ENCODE measurements around the gene FOXD4L1. TPM values are rescaled to one million over a fixed set of nuclear protein-coding genes. Genes with fewer than 3 reads are reported as not detected.
"Not testable (repeated sequence)": the region's sequence is repeated elsewhere in the genome, so short reads cannot be mapped to it uniquely, and the experiment has no call there.

Gene FOXD4L1
- total RNA-seq (2014; rRNA removed; shearing (Covaris generic)), result 0.05 TPM in 1 of 2 replicates, not detected in the other
- polyA plus RNA-seq (2015; cell fraction: cytosol; rRNA removed), result not detected in 2 replicates
- not detected in 2 replicates for polyA plus RNA-seq (2015; cell fraction: nucleus; rRNA removed)

GRCh38 chr2:113498365-113498764 is at the start of gene FOXD4L1:
FOXD4L1 (plus strand) TSS chr2:113498665; CDS start chr2:113499257, 592 bp downstream.
- DNase-seq (ENCODE audit: low read depth), result not testable (repeated sequence)

DNA sequence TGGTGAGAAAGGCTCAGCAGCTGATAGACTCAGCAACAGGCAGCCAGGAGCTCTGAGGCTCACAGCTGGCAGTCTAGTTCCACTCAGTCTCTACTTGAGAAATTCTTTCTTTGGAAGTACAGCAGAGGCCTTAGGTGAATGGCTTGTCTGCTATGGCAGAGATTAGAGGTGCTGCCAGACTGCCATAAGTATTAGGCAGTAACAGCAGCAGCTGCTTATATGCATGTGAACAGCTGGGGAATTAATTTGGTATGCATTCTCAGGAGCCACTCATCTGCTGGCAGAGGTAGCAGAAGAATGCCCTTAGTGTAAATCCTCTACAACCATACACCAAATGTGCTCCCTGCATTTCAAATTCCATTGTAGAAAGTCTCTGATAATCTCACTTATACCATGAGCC is 32.7 kb upstream of the FOXD4L1 start:
- DNase-seq (ENCODE audit: low read depth), result not testable (repeated sequence)

GRCh38 chr2:113476688-113477368 is 21.6 kb upstream of the FOXD4L1 start:
- not testable (repeated sequence) for DNase-seq (ENCODE audit: low read depth)

GRCh38 chr2:113496527-113496926 is 1.9 kb upstream of the FOXD4L1 start:
- not testable (repeated sequence) for DNase-seq (ENCODE audit: low read depth)

GRCh38 chr2:113499019-113499885 is 787 bp downstream of the FOXD4L1 start:
- DNase-seq (ENCODE audit: low read depth), result not testable (repeated sequence)

DNA sequence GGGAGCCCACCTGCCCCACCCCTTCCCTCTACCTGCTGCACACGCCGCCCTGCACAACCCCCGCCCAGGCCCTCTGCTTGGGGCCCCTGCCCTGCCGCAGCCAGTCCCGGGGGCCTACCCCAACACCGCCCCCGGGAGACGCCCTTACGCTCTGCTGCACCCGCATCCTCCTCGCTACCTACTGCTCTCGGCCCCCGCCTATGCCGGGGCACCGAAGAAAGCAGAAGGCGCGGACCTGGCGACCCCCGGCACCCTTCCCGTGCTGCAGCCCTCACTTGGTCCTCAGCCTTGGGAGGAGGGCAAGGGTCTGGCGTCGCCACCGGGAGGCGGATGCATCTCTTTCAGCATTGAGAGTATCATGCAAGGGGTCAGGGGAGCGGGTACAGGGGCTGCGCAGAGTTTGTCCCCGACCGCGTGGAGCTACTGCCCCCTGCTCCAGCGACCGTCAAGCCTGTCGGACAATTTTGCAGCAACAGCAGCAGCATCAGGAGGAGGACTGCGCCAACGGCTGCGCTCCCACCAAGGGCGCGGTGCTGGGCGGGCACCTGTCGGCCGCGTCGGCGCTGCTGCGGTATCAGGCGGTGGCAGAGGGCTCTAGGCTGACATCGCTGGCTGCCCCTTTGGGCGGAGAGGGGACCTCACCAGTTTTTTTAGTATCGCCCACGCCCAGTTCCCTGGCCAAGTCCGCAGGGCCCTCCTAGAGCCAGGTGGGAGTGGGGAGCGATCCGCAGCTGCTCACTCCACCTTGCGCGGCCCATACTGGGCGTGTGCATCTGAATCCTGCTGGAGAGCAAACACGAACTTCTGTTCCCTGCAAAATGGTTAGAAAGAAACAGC is 1.6 kb downstream of the FOXD4L1 start:
- DNase-seq (ENCODE audit: low read depth), result not testable (repeated sequence)

- not testable (repeated sequence) for DNase-seq (ENCODE audit: low read depth)
Measured at GRCh38 chr2:113500723-113501038, 2.2 kb downstream of the FOXD4L1 start.

DNA sequence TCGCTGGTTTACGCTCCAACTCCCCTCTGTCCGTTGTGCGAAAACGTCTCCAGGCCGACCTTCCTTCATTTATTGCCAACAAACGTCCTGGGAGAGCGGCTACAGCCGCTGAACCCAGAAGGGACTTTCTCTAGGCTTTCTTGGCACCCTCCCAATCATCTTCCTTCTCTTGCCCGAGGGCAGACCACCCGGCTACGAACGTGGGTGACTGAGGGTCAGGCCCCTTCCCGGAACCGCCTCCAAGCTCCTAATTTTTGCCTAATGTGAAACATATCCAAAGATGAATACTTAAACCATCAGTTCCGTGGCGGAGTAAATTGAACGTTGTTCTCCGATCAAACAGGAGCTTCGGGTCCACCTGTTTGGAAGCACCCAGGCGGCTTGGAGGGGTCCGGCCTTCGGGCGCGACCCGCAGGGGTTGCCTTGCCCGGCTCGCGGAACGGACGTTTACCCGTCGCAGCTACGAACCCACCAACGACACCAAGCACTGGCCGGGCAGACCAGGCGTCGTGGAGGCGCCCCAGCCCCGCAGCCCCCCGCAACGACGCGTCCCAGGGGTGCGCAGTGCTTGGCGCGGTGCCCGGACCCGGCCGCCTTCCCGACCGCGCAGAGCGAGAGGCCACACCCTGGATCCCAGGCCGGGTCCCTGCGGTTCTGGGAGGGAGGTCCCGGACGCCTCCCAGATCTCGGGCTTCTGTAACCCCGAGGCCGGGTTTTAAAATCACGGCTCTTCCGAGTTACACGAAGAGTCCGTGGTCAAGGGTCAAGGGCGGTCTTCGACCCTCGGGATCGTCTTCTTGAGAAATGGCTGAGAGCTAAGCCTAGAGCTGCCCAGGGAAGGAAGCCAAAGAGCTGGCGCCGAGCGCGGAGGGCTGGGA is 4.0 kb downstream of the FOXD4L1 start:
- not testable (repeated sequence) for DNase-seq (ENCODE audit: low read depth)

GRCh38 chr2:113503094-113504042 is 4.9 kb downstream of the FOXD4L1 start:
- DNase-seq (ENCODE audit: low read depth), result not testable (repeated sequence)

DNA sequence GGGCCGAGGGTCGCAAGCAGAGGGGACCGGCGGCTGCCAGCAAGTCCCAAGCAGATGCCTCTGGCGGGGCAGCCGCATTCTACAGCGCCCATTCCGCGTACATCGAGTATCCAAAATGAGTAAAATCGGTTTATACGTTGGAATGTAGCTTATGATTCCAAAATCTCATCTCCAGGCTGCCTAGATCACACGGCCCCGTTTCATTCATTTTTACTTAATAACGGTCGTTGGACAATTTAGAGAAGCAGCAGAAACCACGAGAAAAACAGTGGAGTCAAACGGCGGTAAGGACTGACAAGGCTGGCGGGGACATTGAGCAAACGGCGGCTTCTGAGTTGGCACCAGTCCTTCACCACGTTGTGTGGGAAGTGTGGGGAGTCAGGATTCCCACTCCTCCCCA is 5.6 kb downstream of the FOXD4L1 start:
- DNase-seq (ENCODE audit: low read depth), result not testable (repeated sequence)

DNA sequence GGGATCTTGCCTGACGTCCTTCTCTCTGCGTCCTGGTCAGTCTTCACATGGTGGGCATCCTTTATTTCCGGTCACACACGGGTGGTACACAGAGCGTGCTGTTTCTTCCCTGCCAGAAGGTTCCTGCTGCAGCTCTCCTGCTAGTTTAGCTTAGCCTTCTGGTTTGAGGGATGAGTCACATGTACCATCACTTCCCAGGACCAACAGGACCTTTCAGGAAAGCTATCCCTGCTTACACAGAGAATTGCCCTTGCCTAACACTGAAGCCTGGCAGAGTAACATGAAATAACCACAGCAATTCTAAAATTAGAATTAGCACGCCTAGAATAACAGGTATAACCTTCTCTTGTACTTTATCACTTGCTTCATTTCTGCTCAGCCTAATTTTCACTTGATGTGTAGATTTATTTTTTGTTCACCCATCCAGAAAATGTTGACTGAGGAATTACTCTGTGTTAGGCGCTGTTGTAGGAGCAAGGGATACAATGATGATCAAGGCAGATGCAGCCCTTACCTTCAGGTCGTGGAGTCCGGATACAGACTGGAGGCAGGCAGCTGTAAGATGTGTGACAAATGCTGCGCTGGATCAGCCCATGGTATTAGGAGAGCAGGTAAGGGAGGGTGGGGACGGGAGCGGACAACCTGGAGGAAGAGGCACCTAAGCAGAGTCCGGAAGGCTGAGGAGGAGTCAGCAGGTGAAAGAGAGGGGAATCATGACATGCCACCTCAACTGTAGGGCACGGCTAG is 9.1 kb downstream of the FOXD4L1 start:
- not testable (repeated sequence) for DNase-seq (ENCODE audit: low read depth)

DNA sequence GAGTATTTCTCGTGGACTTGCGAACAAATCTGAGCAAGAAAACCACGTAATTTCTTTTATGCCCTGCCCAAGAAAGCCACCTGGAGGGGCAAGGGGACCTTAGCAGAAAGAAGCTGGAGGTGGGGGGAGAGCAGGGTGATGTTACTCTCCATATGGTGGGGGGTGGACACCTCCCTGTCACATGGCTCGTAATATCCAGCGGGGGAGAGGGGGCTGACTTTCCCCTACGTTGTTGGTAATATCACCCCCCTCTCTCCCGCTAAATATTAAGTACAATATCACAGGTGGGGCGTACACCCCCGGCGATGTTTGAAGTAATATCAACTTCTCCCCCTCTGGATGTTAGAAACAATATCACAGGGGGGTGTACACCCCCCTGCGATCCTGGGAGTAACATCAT is 9.7 kb downstream of the FOXD4L1 start:
- DNase-seq (ENCODE audit: low read depth), result not testable (repeated sequence)

- not testable (repeated sequence) for DNase-seq (ENCODE audit: low read depth)
Measured at GRCh38 chr2:113510913-113511312, 12.4 kb downstream of the FOXD4L1 start.

GRCh38 chr2:113511859-113512258 is 13.4 kb downstream of the FOXD4L1 start:
- not testable (repeated sequence) for DNase-seq (ENCODE audit: low read depth)

GRCh38 chr2:113515457-113515856 is 17.0 kb downstream of the FOXD4L1 start:
- not testable (repeated sequence) for DNase-seq (ENCODE audit: low read depth)

- not testable (repeated sequence) for DNase-seq (ENCODE audit: low read depth)
Measured at GRCh38 chr2:113515995-113516394, 17.5 kb downstream of the FOXD4L1 start.

DNA sequence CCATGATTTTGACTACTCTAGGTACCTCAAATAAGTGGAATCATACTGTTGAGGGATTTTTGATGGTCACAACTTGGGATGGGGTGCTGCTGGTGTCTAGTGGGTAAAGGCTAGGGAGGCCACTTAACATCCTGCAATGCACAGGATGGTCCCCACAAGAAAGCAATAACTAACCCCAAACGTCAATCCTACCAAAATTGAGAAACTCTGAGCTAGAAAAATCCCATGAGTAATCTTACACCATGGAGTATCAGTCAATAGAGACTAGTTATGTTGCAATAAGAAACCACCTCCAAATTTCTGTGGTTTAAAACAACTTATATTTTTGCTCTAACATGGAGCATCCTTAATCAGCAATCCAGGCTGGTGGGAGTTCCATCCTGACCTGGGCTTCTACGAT is 18.6 kb downstream of the FOXD4L1 start:
- not testable (repeated sequence) for DNase-seq (ENCODE audit: low read depth)

DNA sequence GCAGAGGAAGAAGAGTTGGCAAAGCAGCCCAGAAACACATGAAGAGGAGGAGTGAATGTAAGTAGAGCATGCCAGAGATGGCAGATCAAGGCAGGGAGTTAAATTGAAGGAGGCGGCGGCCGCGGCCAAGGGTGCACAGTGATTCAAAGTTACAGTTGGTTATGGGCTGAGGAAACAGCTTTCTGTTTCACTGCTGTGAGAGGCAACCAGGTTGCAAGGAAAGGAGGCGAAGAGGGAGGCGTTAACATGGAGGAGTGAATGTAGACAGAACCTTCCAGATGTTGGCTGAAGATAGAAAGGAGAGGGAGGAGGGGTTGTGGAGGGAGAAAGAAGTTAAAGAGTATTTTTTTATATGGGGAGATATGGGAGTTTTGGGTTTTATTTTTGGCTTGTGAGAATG is 22.4 kb downstream of the FOXD4L1 start:
- not testable (repeated sequence) for DNase-seq (ENCODE audit: low read depth)
